Kidney capillary endothelial cell (primary cell): ENCODE results near the gene DCUN1D2.

Source experiments
- DNase-seq: peaks from one replicate; pipeline ENCODE4 v3.0.0-alpha.2; 2018; ENCODE audit warnings: low spot score

Gene DCUN1D2

DNA sequence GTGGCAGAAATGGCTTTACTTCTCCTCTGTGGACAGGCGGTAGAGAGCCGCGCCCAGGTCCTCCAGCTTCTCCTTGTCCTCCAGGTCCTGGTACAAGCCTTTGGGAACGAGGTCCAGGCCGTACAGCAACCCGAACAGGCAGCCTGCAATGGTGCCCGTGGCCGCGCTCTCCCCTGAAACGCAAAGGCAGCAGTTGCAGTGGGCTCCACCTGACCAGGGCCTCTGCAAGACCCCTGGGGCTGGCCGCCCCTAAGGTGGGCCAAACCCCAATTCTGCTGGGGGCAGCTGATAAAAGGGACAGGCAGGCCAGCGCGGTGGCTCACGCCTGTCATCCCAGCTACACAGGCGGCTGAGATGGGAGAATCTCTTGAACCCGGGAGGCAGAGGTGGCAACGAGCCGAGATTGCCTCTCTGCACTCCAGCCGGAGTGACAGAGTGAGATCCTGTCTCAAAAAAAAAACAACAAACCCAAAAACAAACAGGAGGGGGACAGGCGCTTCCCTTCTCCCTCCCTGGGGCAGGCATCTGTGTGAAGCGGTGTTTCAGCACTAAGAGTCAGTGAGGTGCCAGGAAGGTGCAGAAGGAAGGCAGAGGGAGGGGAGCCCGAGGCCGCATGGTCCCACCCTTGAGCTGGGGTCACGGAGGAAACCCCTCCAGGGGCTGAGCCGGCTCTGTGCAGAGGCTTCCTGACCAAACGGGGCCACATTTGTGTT is 67.5 kb downstream of the DCUN1D2 start:
- no peak for DNase-seq

DNA sequence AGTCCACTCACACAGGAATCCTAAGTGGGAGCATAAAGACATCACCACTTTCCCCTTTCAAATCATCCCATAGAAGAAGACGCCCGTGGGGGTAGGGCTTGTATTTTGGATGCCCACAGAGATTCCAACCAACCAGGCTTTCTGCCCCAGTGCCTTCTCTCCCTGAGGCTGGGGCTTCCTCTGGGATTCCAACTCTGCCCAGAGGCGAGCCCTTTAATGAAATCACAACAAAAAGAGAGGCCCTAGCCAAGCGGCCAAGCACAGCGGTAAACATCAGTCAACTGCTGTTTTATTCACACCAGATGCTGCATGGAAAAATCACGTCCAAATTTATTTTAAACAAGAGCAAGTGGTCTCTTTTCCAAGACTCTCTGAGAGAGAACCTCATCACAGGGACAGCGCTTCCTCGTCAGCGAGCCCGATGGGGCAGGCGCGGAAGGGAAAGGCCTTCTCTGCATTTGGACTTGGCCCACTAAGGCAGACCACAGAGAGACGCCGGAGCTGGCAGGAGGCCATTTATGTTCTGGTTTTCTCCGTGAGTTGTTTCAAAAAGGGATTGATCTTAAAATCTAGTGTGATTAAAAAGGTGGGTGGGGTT is 68.7 kb downstream of the DCUN1D2 start:
- DNase-seq = no peak

DNA sequence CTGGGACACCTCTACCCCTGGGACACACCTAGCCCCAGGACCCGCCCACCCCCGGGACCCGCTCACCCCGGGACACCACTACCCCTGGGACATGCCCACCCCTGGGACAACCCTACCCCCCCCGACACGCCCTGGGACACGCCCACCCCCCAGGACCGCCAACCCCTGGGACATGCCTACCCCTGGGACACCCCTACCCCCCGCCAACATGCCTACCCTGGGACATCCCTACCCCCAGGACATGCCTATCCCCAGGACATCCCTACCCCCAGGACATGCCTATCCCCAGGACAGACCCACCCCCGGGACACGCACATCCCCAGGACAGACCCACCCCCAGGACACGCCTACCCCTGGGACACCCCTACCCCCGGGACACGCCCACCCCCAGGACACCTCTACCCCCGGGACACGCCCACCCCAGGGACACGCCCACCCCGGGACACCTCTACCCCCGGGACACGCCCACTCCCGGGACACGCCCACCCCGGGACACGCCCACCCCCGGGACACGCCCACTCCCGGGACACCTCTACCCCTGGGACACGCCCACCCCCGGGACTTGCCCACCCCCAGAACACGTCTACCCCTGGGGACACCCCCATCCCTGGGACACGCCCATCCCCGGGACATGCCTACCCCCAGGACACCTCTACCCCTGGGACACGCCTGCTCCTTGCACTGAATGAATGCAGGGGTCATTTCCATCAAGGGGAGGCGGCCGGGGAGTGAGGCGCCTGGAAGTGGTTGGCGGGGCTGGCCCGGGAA is 69.5 kb downstream of the DCUN1D2 start:
- no peak for DNase-seq

DNA sequence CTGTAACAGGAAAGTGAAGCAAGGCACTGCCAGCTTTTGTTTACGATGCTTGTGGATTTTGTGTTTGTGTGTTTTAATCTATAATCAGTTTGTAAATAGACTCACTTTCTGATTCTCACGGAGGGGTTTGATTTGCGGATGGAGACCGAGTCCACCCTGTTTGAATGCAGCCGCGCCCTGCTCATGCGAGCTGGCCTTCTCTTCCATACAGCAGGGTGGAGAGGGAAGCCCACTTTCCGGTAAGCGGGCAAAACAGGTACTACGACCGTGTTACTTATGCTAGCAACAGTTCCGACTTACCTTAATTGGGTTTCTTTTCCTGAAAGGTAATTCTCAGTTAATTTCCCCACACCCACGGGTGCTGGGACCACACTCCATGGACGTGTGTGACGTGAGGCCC is 70.3 kb downstream of the DCUN1D2 start:
- DNase-seq = no peak

DNA sequence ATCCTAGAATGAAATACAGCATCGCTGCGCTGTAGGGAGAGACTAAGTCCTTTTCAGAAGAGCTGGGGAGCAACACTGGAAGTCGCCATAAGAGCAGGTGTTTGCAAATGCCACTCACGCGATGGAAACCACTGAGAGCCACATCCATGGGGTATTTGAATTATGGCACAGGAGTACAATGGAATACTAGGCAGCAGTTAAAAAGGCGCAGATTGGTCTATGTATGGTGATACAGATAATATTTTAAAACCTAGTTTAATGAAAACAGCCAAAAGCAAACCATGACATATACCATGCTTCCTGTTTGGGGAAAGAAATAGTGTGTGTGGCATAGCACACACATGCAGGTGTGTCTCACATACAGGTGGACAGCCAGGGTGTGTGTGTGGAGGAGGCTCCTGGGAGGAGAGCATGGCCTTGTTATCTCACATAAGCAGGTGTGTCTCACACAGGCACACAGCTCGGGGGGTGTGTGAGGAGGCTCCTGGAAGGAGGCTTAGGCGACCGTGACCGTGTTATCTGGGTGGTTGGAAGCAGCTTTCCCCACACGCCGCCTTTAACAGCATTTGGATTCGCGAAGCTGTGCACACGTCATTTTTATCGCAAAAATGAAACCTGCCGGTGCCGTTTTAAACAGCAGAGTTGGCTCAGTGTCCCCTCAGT is 70.8 kb downstream of the DCUN1D2 start:
- no peak for DNase-seq

DNA sequence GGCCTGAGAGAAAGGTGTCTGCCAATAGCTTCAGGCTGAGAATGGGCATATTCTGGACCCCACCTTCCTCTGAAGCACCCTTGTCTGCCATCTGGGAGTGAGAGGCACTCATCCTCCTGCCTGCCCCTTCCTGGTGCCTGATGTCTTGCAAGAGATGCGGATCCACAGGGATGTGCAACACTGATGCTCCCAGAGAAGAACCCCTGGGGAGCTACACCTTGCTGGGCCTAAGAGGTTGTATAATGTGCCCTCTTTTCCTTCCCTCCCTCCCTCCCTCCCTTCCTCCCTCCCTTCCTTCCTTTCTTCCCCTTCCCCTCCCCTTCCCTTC is 71.8 kb downstream of the DCUN1D2 start:
- DNase-seq = no peak

DNA sequence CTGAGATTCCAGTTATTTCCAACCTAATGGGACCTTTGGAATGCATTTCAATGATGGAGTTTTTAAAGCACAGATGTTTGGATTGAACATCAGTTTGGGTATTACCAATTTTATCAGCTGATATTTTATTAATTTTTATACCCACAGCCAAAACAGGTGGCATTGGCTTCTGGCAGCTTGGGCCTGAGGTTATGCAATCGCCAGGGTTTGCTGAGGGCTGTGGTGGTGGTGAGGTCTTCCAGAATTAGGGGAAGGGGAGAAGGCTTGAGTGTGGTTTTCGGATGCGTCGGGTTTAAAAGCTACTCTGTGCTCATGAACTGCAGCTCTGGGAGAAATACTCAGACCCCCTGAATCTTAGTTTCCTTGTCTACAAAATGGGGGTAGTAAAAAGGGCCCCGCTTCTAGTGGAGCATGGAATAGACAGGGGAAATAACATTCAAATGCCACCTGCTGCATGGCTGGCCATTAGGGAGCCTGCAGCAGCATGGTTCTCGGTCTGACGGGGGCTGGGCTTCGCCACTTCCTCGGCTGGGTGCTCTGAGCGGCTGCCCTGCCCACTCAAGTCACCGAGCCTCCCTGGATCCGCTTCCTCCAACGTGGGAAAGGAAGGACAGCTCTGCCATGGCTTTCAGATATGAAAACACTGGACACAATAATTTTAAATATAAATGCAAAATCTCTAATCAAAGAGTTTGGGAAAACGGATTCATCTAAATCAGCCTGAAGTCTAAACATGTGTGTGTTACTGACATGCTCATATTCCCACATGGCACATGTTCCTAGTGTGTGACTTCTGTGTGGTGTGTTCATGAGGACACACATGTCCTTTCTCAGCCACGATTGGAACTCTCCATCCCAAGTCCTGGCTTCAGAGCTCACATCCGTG is 72.4 kb downstream of the DCUN1D2 start:
- no peak for DNase-seq

DNA sequence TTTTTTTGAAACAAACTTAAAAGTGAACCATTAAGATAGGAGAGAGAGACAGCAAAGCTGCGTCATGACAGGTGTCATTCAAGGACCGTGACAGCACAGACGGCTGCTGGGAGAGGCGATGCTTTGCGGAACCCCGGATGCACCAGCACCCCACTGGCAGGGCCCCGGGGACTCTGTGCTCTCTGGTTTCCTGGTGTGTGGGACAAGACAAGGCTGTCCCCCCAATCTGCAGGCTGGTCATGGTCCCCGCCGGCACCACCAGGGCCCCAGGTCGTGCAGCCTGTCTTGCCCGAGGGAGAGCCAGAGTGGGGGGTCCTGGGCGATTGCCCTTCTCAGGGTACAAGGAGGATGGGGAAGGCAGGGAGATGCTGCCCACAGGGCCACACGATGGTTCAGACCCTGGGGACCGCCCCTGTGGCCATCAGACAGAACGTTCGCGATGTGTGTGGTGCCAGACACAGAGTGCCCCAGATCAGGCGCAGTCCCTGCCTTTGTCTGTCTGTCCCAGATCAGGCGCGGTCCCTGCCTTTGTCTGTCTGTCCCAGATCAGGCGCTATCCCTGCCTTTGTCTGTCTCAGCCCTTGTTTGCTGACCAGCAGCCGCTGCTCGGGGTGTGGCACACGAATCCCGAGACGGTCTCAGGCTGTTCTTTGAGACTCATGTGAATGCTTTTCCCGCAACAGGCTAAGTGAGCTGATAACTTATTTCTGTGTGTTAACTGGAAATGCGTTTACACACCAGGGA is 73.3 kb downstream of the DCUN1D2 start:
- no peak for DNase-seq

DNA sequence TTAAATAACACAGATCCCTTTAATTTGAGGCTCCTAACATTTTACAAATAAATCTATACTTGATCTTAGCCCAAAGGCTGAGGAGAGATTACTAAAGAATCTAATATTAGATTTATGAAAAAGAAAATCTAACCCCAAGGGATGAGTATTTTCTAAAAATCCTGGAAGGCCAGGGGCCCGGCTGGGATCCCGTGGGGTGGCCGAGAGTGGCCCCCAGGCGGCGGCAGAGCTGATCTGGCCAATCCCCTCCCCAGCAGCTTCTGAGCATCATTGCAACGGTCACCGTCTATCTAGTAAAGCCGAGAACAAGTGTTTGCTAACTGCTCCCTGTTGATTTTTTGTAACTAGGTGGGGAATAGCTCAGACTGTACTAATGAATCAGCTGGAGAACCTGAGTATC is 74.7 kb downstream of the DCUN1D2 start:
- no peak for DNase-seq

DNA sequence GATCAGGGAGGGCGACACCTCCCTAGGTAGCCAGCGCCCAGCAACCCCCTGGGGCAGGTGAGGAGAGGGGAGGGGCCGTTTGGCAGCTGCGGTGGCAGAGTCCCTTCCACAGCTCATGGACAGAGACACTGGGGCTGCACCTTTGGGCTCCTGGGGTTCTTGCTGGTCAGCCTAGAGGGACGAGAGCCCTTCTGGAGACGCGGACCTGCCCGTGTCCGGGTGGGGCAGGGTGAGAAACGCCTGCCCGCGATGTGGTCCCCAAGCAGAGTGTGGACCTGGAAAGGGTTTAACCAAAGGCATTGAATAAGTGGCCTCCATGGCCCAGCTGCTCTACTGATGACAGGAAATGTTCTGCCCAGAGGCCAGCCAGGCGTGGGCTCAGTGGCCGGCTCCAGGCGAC is 75.5 kb downstream of the DCUN1D2 start:
- no peak for DNase-seq

DNA sequence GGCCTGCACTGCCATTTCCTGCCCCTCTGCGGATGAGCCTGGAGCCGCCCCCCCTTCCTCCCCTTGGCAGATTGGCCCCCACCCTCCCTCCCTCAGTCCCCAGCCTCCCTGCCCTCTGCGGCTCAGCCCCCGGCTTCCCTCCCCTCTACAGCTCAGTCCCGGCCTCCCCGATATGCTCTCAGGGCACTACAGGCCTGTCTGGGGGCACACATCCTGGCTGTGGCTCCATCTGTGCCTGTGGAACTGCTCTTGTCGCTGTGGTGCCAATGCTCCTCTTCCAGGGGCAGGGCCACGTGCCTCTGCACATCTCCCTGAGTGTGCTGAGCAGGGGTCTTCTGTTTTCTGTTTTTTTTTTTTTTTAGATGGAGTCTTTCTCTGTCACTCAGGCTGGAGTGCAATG is 76.2 kb downstream of the DCUN1D2 start:
- no peak for DNase-seq

DNA sequence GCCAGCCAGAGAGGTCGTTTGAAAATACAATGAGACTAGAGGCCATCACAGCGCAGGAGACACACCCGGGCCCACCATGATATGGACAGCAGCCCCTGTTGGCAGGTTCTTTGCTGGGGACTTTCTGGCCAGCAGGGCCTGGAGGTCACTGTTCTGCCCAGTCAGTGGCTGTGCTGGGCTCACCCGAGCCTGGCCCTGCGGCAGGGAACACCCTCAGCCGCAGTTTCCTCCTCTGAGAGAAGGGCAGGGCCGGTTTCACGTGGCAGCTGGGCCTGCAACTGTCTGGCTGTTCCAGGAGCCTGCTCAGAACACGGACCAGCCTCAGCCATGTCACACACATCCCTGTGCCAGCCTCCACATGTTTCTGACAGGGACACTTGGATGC is 76.6 kb downstream of the DCUN1D2 start:
- DNase-seq = no peak

DNA sequence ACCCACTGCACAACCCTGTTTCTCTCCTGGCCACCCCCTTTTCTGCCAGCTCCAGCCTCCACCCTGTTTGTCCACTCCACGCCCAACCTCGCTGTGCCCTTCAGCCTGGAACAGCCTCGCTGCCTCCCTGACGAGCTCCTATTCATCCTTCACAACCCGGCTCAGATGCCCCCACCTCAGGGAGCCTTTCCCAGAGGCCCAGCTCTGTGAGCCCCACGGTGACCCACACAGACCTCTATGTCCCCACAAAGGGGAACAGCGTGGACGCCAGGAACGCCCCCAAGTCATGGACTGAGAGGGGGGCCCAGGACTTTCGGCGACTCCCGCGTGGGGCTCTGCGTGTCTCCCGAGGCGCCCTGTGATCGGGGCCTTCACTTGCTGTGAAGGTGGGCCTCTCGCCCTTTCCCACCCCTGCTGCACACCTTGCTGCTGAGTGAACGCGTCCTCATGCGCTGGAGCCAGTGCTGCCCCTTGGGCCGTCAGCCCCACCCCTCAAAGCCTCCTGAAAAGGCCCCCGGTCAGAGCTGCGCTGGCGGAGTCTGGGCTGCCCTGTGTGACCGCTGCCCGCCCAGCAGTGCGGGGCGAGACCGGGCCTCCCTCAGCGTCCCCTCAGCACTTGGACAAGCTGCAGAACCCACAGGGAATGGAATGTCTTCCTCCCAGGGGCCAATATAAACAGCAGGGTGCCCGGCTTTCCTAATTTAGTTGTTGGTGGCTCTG is 77.2 kb downstream of the DCUN1D2 start:
- no peak for DNase-seq

DNA sequence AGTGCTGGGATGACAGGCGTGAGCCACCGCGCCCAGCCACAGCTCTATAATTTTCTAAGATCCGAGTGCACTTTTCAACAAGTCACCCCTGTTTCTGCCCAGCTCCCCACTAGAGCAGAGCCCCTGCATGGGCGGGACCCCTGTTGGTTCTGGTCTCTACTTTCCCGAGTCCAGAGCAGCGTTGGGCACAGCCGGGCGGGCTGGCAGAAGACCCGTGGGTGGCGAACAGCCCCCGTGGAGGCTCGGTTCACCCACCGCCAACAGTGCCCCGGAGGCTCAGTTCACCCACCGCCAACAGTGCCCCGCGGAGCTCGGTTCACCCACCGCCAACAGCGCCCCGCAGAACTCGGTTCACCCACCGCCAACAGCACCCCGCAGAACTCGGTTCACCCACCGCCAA is 78.1 kb downstream of the DCUN1D2 start:
- DNase-seq = no peak

DNA sequence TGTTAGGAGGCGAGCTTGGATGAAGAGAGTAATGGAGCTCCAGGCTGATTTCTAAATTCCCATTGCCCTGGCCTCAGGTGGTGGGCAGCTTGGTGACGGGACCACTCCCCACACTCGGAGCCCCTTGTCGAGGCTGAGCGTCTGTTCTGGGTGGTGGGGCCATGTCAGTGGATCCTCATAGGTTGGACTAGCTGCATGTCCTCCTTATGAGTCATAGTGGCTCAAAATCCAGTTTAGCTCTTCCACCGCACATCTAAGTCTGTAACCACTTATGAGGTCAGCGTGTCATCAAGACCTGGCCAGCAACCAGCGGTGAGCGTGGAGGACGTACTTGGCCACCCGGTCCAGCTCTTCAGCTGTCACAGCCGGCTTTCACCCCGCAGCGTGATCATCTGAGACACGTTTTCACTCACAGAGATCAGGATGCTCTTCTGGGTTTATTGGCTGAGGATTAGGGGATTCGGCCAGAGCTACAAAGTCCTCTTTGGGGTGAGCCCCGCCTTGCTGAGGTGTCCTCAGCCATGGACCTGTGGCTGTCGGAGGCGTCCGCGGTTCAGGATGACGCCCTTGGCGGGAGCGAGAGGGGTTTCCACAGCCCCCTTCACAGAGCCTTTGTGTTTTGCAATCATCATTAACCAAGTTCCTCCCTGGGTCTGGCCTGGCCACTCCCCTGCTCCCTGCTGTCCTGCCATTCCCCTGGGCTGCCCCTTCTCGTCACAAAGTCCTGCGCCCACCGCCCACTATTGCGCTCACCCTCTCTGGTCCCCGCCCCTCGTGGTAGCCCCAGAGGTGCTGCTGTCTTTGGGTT is 79.1 kb downstream of the DCUN1D2 start:
- no peak for DNase-seq

DNA sequence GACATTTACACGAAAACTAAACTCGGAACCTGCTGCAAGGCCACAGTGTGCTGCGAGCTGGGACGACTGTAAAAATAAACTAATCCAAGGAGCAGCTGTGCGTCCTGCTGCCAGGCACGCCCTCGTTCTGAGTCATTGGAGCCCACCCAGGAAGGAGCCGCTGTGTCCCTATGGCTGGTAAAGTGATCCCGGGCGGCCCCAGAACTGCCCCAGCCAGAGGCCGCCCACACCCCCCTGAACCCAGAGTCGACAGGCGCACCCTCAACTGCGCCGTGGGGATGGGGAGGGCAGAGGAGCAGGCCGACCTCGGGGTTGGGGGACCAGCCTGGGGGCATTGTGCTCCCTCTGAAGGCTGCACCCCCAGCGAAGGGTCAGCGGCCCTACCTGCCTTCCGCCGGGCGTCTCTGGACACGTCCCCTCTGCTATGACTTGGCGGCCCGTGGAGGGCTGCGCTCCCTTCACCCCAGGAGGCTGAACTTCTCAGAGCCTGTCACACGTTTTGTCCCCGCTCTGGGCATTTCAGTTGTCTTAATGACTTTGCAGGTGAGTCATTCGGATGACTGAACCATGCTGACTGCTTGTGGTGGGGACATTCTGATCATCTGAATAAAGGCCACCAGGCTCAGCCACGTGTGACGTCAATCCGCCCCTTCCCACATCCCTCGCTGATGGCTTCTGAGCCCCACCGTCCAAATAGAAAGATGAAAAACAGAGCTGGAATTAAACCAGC is 79.9 kb downstream of the DCUN1D2 start:
- peak; percentile 19 for DNase-seq

DNA sequence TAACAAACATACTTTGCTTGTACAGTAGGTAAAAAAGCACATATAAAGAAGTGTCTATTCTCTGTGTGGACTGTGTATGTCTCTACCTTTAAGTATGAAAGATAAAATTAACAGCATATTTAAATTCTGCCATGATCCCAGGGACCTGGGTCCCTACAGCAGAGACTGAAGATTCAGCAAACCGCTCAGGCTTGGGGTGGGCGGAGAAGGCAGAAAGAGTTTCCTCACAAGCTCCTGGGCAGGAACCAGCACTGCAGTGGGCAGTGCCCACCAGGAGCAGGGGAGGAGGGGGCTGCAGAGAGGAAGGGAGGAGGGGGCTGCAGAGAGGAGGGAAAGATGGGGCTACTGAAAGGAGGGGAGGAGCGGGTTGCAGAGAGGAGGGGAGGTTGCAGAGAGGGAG is 81.9 kb downstream of the DCUN1D2 start:
- no peak for DNase-seq

DNA sequence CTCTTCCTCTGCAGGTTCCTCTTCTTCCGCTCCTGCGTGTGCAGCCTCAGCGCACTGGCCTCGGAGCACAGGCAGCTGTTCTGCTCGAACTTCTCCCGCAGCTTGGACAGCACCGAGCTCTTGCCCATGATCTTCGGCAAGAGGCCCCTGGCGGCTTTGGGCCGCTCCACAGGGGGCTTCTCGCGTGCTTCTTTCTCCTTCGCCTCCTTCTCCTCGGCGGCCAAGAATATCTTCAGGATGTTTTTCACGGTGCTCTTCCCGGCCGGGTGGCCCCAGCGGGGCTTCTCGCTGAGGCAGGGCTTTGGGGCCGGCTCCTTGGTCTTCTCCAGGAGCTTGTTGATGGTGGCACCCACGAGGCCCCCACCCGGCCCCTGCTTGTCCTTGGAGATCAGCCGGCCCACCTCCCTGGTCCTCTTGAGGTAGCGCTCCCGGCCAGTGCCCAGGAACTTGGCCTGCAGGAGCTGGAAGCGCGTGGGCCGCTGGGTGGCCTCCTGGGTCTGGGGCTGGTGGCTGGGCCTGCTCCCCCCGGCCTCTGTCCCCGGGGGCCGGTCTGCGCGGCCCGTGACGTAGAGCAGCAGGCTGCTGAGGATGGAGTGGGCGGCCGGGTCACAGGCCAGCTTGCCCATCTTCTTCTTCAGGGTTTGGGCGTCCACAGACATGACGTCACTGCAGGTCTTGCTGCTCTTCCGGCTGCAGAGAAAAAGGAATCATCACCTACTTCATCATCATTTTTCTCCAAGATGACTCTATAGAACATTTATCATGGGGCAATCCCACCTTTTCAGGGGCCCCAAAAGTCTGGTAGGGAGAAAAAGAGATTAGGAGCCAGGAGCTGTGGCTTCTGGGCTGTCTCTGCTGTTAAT is 82.7 kb downstream of the DCUN1D2 start:
- DNase-seq = no peak
